ENCODE measurements around the gene HEATR5B. TPM values are rescaled to one million over a fixed set of nuclear protein-coding genes. Genes with fewer than 3 reads are reported as not detected.

The HEATR5B gene
- total and polyA plus RNA-seq, 2 donors (not counting 1 experiment from before 2014, with no cell fraction given) = 15.7 to 22.0 TPM

DNA sequence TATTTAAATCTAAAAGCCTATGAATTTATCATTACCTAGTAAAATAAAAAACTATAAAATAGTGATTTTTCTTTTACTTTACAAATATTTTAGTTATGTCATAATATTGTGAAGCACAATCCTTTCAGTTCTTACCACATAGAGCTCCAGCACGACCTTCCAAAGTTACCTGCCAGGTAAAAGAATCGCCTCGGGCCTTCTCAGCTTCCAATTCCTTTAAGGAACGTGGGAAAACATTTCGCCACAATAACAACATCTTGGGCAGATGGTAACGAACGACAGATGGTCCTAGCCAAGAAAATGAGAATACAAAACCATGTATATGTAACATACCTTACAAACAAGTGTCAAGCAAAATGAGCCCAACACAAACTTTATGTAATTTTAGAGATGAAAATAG is 23.7 kb downstream of the HEATR5B start:
- no peaks in the 10 kb centered on the region for H3K9me3 ChIP-seq (ENCODE audit: control insufficient read depth, insufficient read depth, low read depth, low read length)
- DNase-seq (ENCODE audit: low read depth in 2 of 2) = no peak
- H3K4me1 ChIP-seq (ENCODE audit: control insufficient read depth, extremely low read depth, insufficient read depth, low read length) = no peaks in the 10 kb centered on the region
- H3K27ac ChIP-seq (ENCODE audit: insufficient read depth, low read length) = no peak overlapping the region
- no peak for TF ChIP-seq EZH2 (IDR thresholded peaks at IDR 0.05; ENCODE audit: low read length, missing control alignments)
- TF ChIP-seq, protein P1, sequence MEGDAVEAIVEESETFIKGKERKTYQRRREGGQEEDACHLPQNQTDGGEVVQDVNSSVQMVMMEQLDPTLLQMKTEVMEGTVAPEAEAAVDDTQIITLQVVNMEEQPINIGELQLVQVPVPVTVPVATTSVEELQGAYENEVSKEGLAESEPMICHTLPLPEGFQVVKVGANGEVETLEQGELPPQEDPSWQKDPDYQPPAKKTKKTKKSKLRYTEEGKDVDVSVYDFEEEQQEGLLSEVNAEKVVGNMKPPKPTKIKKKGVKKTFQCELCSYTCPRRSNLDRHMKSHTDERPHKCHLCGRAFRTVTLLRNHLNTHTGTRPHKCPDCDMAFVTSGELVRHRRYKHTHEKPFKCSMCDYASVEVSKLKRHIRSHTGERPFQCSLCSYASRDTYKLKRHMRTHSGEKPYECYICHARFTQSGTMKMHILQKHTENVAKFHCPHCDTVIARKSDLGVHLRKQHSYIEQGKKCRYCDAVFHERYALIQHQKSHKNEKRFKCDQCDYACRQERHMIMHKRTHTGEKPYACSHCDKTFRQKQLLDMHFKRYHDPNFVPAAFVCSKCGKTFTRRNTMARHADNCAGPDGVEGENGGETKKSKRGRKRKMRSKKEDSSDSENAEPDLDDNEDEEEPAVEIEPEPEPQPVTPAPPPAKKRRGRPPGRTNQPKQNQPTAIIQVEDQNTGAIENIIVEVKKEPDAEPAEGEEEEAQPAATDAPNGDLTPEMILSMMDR (conservative IDR thresholded peaks at IDR 0.05 in 1 of 2, IDR thresholded peaks at IDR 0.05 in 1 of 2; ENCODE audit: low read depth in 1 of 2, low read length in 2 of 2) = no peak
- no peak overlapping the region for H3K4me2 ChIP-seq (ENCODE audit: extremely low read depth, insufficient read depth, low read length)
- no peaks in the 10 kb centered on the region for H3K79me2 ChIP-seq (ENCODE audit: control insufficient read depth, insufficient read depth, low read length)
- H3K36me3 ChIP-seq (ENCODE audit: control insufficient read depth, insufficient read depth, low read length) = peaks cover 3% of the 10 kb centered on the region
- no peak overlapping the region for H3K9ac ChIP-seq (ENCODE audit: insufficient read depth, low read length)
- no peaks in the 10 kb centered on the region for H4K20me1 ChIP-seq (ENCODE audit: control insufficient read depth, extremely low read depth, insufficient read depth, low read length)
- no peak overlapping the region for H2AFZ ChIP-seq (ENCODE audit: low read length)
- H3K4me3 ChIP-seq (replicated peaks in 1 of 4; ENCODE audit: control extremely low read depth in 1 of 4, insufficient read depth in 1 of 4, low read depth in 3 of 4, low read length in 4 of 4) = no peak overlapping the region
- H3K27me3 ChIP-seq (ENCODE audit: control insufficient read depth, insufficient read depth, low read length) = no peaks in the 10 kb centered on the region

DNA sequence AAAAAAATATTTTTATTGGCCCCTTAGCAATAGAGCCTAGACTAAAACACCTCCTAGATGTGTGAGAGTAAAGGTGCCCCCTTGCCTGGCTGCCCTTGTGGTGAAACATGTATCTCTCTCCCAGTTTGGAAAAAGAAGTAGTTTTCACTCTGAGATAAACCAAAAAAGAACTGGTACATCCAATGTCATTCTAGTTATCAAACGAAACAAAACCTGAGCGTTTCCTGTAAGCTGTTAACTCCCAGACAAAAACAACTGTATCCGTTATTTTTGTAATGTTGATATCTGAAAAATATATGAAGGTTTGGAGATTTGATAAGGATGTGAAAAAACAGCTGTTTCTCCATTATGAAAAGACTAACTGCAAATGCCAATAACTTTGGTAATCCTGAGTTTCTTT is 24.3 kb downstream of the HEATR5B start:
- Histone ChIP-seq H3K9me3 (ENCODE audit: control insufficient read depth, insufficient read depth, low read depth, low read length) (no peaks in the 10 kb centered on the region), H3K79me2 (ENCODE audit: control insufficient read depth, insufficient read depth, low read length) (no peaks in the 10 kb centered on the region), H3K4me1 (ENCODE audit: control insufficient read depth, extremely low read depth, insufficient read depth, low read length) (no peaks in the 10 kb centered on the region), H3K4me2 (ENCODE audit: extremely low read depth, insufficient read depth, low read length) (no peak overlapping the region), H3K27me3 (ENCODE audit: control insufficient read depth, insufficient read depth, low read length) (no peaks in the 10 kb centered on the region), H4K20me1 (ENCODE audit: control insufficient read depth, extremely low read depth, insufficient read depth, low read length) (no peaks in the 10 kb centered on the region), H2AFZ (ENCODE audit: low read length) (no peak overlapping the region), H3K9ac (ENCODE audit: insufficient read depth, low read length) (no peak overlapping the region), H3K36me3 (ENCODE audit: control insufficient read depth, insufficient read depth, low read length) (peaks cover 3% of the 10 kb centered on the region), H3K4me3 (replicated peaks in 1 of 4; ENCODE audit: control extremely low read depth in 1 of 4, insufficient read depth in 1 of 4, low read depth in 3 of 4, low read length in 4 of 4) (no peak overlapping the region), H3K27ac (ENCODE audit: insufficient read depth, low read length) (no peak overlapping the region)
- TF ChIP-seq, protein P1 (conservative IDR thresholded peaks at IDR 0.05 in 1 of 2, IDR thresholded peaks at IDR 0.05 in 1 of 2; ENCODE audit: low read depth in 1 of 2, low read length in 2 of 2) = no peak
- TF ChIP-seq EZH2 (IDR thresholded peaks at IDR 0.05; ENCODE audit: low read length, missing control alignments) = no peak
- no peak for DNase-seq (ENCODE audit: low read depth in 2 of 2)

DNA sequence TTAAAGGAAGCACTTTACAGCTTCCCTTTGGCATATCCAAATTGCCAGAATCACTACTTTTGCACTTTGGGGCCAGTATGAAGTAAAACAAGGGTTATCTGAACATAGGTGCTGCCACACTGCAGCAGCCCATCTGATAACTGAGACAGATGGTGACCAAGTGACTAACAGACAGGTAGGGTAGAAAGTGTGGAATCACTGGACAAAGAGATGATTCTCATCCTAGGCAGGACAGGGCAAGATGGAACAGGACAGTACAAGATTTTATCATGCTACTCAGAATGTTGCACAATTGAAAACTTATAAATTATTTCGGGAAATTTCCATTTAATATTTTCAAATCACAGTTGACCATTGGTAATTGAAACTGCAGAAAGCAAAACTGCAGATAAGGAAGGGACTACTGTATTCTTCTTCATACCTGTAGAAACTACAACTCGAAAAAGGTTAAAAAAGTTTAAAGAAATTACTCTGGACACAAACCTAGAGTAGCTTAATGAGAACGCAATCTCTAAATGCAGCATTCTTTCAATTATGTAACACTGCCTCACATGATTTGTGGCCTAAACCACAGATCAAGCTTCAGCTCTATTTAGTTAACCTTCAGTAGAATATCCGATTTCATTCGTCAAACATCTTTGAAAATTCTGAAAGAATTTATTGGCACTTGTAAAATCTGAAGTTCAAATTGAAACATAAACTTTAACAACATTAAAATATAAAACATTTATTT is 31.4 kb downstream of the HEATR5B start:
- Histone ChIP-seq H2AFZ (ENCODE audit: low read length) (no peak overlapping the region), H3K4me3 (replicated peaks in 1 of 4; ENCODE audit: control extremely low read depth in 1 of 4, insufficient read depth in 1 of 4, low read depth in 3 of 4, low read length in 4 of 4) (no peak overlapping the region), H3K79me2 (ENCODE audit: control insufficient read depth, insufficient read depth, low read length) (no peaks in the 10 kb centered on the region), H4K20me1 (ENCODE audit: control insufficient read depth, extremely low read depth, insufficient read depth, low read length) (no peaks in the 10 kb centered on the region), H3K27ac (ENCODE audit: insufficient read depth, low read length) (no peak overlapping the region), H3K4me2 (ENCODE audit: extremely low read depth, insufficient read depth, low read length) (no peak overlapping the region), H3K9ac (ENCODE audit: insufficient read depth, low read length) (no peak overlapping the region), H3K36me3 (ENCODE audit: control insufficient read depth, insufficient read depth, low read length) (peaks cover 2% of the 10 kb centered on the region), H3K4me1 (ENCODE audit: control insufficient read depth, extremely low read depth, insufficient read depth, low read length) (no peaks in the 10 kb centered on the region), H3K9me3 (ENCODE audit: control insufficient read depth, insufficient read depth, low read depth, low read length) (no peaks in the 10 kb centered on the region), H3K27me3 (ENCODE audit: control insufficient read depth, insufficient read depth, low read length) (no peaks in the 10 kb centered on the region)
- no peak for DNase-seq (ENCODE audit: low read depth in 2 of 2)
- TF ChIP-seq EZH2 (IDR thresholded peaks at IDR 0.05; ENCODE audit: low read length, missing control alignments) = no peak
- TF ChIP-seq, protein P1 (conservative IDR thresholded peaks at IDR 0.05 in 1 of 2, IDR thresholded peaks at IDR 0.05 in 1 of 2; ENCODE audit: low read depth in 1 of 2, low read length in 2 of 2) = no peak
